ENCODE results near the gene LENEP.

DNA sequence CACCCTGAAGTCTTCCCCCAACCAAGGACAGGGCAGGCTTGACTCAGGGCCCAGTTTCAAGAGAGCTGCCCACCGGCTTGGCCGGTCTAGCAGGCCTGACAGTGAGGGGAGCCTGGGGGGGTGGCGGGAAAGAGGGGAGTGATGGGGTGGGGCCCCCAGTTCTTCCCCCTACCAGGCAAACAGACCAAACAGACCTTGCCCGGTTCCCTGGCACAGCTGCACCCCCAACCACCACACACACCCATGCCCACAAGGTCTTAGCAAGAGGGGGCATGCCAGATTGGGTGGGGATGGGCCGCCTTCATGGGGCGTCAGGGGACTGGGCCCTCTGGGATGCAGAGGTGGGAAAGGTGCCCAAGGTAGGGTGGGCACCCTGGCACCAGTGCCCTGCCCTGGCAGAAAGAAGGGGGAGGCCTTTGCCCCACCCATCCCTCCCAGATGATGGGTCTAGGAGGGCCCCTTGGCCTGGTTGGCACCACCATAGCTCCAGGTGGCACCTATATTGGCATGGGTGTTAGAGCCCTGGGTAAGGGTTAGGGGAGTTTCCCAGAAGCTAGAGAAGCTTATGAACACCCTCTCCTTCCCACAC is 18.1 kb downstream of the LENEP start:
- no peak for TF ChIP-seq CTCF (IDR thresholded peaks at IDR 0.05; ENCODE audit: low read length)
- no peak for TF ChIP-seq EZH2 (optimal IDR thresholded peaks at IDR 0.05; ENCODE audit: low read depth, low read length)
- TF ChIP-seq EZH2phosphoT487 (IDR thresholded peaks at IDR 0.05; ENCODE audit: low read length): no peak
